ENCODE measurements around the gene DUSP10.

GRCh38 chr1:221724931-221725605 is 16.8 kb downstream of the DUSP10 start:
- TF ChIP-seq REST (IDR thresholded peaks at IDR 0.05; ENCODE audit: insufficient read depth in 1 of 2, low read depth in 2 of 2, low read length in 2 of 2) (no peak), POLR2AphosphoS5 (IDR thresholded peaks at IDR 0.05; ENCODE audit: low read depth, low read length) (no peak), TAF1 (IDR thresholded peaks at IDR 0.05; ENCODE audit: borderline replicate concordance, insufficient read depth, low read length) (no peak), SIN3A (IDR thresholded peaks at IDR 0.05; ENCODE audit: borderline replicate concordance, insufficient read depth, low read length) (no peak), FOXP2 (optimal IDR thresholded peaks at IDR 0.05; ENCODE audit: borderline replicate concordance, extremely low read depth, extremely low read length, insufficient read depth) (no peak)
